Thyroid gland (tissue), 4 donors: ENCODE results near the gene SV2B.

Experiments
- CTCF ChIP-seq, 6 experiments: fragments of 200-600 bp in 3 of 6; fragments of 450-650 bp in 3 of 6; sonication (generic) in 3 of 6; IDR thresholded peaks; one replicate each; pipeline ENCODE4 v1.5.1; 2016 to 2019; ENCODE audit warnings: antibody characterized with exemption in 6 of 6, mild to moderate bottlenecking in 2 of 6, inconsistent platforms in 1 of 6, moderate library complexity in 1 of 6
- POLR2A ChIP-seq, 2 donors: fragments of 450-650 bp; IDR thresholded peaks; one replicate each; pipeline ENCODE4 v1.6.1; 2017; ENCODE audit warnings: antibody characterized with exemption in 2 of 2, mild to moderate bottlenecking in 2 of 2, moderate library complexity in 1 of 2

GRCh38 chr15:91146728-91147127 lies 46.7 kb downstream of the SV2B start:
- no peak for TF ChIP-seq CTCF (IDR thresholded peaks at IDR 0.05)
- TF ChIP-seq POLR2A (IDR thresholded peaks at IDR 0.05), result no peak
